ENCODE measurements around the gene PRAC1. TPM values are rescaled to one million over a fixed set of nuclear protein-coding genes. Genes with fewer than 3 reads are reported as not detected.

Gene PRAC1
- total RNA-seq, 2 donors from 2014 or later, result not detected

- no peak for TF ChIP-seq CTCF (IDR thresholded peaks at IDR 0.05)
- TF ChIP-seq POLR2A (IDR thresholded peaks at IDR 0.05), result no peak
- ATAC-seq (no peak), DNase-seq (no peak)
- Histone ChIP-seq H3K27ac (no peak overlapping the region), H3K27me3 (peaks cover 0 to 3% of the 10 kb centered on the region in 2 donors), H3K4me3 (no peak overlapping the region), H3K9me3 (no peaks in the 10 kb centered on the region), H3K36me3 (replicated peaks in 1 of 2; ENCODE audit: insufficient read depth in 1 of 2, low read depth in 2 of 2) (no peaks in the 10 kb centered on the region), H3K4me1 (no peaks in the 10 kb centered on the region)
- intact Hi-C loops (cut with DNase I), result no loop called here
- WGBS, 2 donors, result 64 to 65% methylated on average over 6 of the region's 6 CpGs
These were observed 38.8 kb upstream of the PRAC1 start for GRCh38 chr17:48761114-48761513.

DNA sequence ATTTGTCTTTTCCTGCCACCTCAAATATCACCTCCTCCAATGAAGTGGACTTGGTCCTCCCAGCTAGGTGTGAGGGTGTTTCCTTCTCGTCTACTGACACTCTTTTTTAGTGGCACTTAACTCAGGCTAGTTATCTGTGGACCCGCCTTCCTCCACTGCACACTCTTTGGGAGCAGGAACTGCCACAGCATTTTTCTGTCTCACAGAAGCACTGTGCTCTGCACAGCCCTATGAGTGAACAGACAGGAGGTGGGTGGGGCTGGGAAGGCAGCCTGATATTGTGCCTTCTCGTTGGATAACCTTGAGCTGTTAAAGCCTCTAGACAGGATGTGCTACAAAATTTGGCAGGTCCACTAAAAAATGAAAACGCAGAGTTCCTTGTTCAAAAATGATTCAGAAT, 38.1 kb upstream of the PRAC1 start:
- DNase-seq (no peak), ATAC-seq (no peak)
- no peak overlapping the region for H3K27ac ChIP-seq
- intact Hi-C loops (cut with DNase I), result no loop called here
- no peaks in the 10 kb centered on the region for H3K9me3 ChIP-seq
- H3K4me3 ChIP-seq, result no peak overlapping the region
- WGBS, 2 donors, result 26 to 36% methylated on average over 4 of the region's 4 CpGs
- no peaks in the 10 kb centered on the region for H3K36me3 ChIP-seq (replicated peaks in 1 of 2; ENCODE audit: insufficient read depth in 1 of 2, low read depth in 2 of 2)
- H3K4me1 ChIP-seq, result peaks cover under 1% of the 10 kb centered on the region
- no peak for TF ChIP-seq POLR2A (IDR thresholded peaks at IDR 0.05)
- no peak for TF ChIP-seq CTCF (IDR thresholded peaks at IDR 0.05)
- H3K27me3 ChIP-seq, result peaks cover 0 to 3% of the 10 kb centered on the region in 2 donors

- Histone ChIP-seq H3K4me1 (peaks cover 11% of the 10 kb centered on the region), H3K36me3 (replicated peaks in 1 of 2; ENCODE audit: insufficient read depth in 1 of 2, low read depth in 2 of 2) (no peaks in the 10 kb centered on the region), H3K27ac (no peak overlapping the region), H3K4me3 (no peak overlapping the region), H3K27me3 (peaks cover 0 to 15% of the 10 kb centered on the region in 2 donors), H3K9me3 (no peaks in the 10 kb centered on the region)
- TF ChIP-seq CTCF (IDR thresholded peaks at IDR 0.05) (no peak), POLR2A (IDR thresholded peaks at IDR 0.05) (no peak)
- ATAC-seq (no peak), DNase-seq (no peak)
- intact Hi-C loops (cut with DNase I), result no loop called here
These were observed 37.0 kb upstream of the PRAC1 start for GRCh38 chr17:48759288-48759687.

DNA sequence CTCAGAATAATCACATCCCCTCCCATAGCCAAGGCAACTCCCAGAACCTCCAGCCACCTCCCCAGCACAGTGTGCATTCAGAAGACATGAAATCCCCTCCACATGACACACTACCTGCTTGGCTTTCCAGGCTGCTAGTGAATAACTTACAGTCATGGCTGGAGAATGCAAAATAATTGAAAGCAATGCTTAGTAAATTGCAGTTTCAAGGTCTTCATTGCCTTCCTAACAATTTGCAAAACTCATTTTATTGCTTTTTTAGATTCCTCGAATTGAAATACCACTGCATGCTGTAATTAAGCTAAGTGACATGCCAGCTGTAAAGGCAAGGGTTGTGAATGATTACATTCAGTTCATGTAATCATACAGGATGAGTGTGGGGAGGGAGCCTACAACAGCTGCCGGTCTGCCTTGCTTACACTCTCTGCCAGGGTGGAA, 35.2 kb upstream of the PRAC1 start:
- WGBS, 2 donors, result 48 to 54% methylated on average over 2 of the region's 2 CpGs
- Histone ChIP-seq H3K4me1 (peaks cover 17% of the 10 kb centered on the region), H3K4me3 (no peak overlapping the region), H3K27ac (no peak overlapping the region), H3K9me3 (no peaks in the 10 kb centered on the region), H3K27me3 (peaks cover 0 to 30% of the 10 kb centered on the region in 2 donors), H3K36me3 (replicated peaks in 1 of 2; ENCODE audit: insufficient read depth in 1 of 2, low read depth in 2 of 2) (no peaks in the 10 kb centered on the region)
- TF ChIP-seq CTCF (IDR thresholded peaks at IDR 0.05) (no peak), POLR2A (IDR thresholded peaks at IDR 0.05) (no peak)
- no peak for ATAC-seq
- no peak for DNase-seq
- intact Hi-C loops (cut with DNase I), result no loop called here

- intact Hi-C loops (cut with DNase I), result no loop called here
- H3K27me3 ChIP-seq, result peaks cover 0 to 34% of the 10 kb centered on the region in 2 donors
- peaks cover 17% of the 10 kb centered on the region for H3K4me1 ChIP-seq
- no peaks in the 10 kb centered on the region for H3K9me3 ChIP-seq
- 31 to 33% methylated on average over 1 to 3 of the region's 3 CpGs for WGBS, 2 donors
- ATAC-seq (no peak), DNase-seq (peak in 1 of 4 donors; percentile 11)
- H3K4me3 ChIP-seq, result no peak overlapping the region
- no peak for TF ChIP-seq CTCF (IDR thresholded peaks at IDR 0.05)
- no peak for TF ChIP-seq POLR2A (IDR thresholded peaks at IDR 0.05)
- H3K36me3 ChIP-seq (replicated peaks in 1 of 2; ENCODE audit: insufficient read depth in 1 of 2, low read depth in 2 of 2), result no peaks in the 10 kb centered on the region
- H3K27ac ChIP-seq, result no peak overlapping the region
These were observed 34.5 kb upstream of the PRAC1 start for GRCh38 chr17:48756830-48757251.
